Smooth muscle cell (in vitro differentiated cells): Measurements from ENCODE around the gene LMX1B. TPM values are rescaled to one million over a fixed set of nuclear protein-coding genes. Genes with fewer than 3 reads are reported as not detected.
A peak's percentile ranks its signal among the peaks of the same experiment; 100 is the strongest.

Source experiments
- DNase-seq: peaks from one replicate; lab custom pipeline; 2025; ENCODE audit not compliant: unreplicated experiment; lab: John Stamatoyannopoulos, UW
- H2AFZ ChIP-seq: fragments of 200-600 bp; sonication (generic); 2 replicates; pipeline ENCODE4 v1.6.0; 2016; ENCODE audit warnings: antibody characterized with exemption, low read depth, mild to moderate bottlenecking
- H3F3A ChIP-seq: fragments of 200-600 bp; sonication (generic); 2 replicates; pipeline ENCODE4 v1.6.0; 2017; ENCODE audit warnings: antibody characterized with exemption, low read depth
- H3K27ac ChIP-seq: fragments of 200-600 bp; sonication (generic); 2 replicates; pipeline ENCODE4 v1.5.1; 2016; ENCODE audit warnings: low read depth, mild to moderate bottlenecking
- H3K27me3 ChIP-seq: fragments of 200-600 bp; sonication (generic); 2 replicates; pipeline ENCODE4 v1.6.1; 2016; ENCODE audit warnings: low read depth, mild to moderate bottlenecking
- H3K36me3 ChIP-seq: fragments of 200-600 bp; sonication (generic); 2 replicates; pipeline ENCODE4 v1.5.1; 2016; ENCODE audit warnings: low read depth
- H3K4me1 ChIP-seq: fragments of 200-600 bp; sonication (generic); 2 replicates; pipeline ENCODE4 v1.5.1; 2016; ENCODE audit warnings: low read depth
- H3K4me2 ChIP-seq: fragments of 200-600 bp; sonication (generic); 2 replicates; pipeline ENCODE4 v1.6.0; 2016; ENCODE audit warnings: mild to moderate bottlenecking
- H3K4me3 ChIP-seq: fragments of 200-600 bp; sonication (generic); 2 replicates; pipeline ENCODE4 v1.5.1; 2016; ENCODE audit warnings: mild to moderate bottlenecking
- H3K79me2 ChIP-seq: fragments of 200-600 bp; sonication (generic); 2 replicates; pipeline ENCODE4 v1.6.0; 2016; ENCODE audit warnings: low read depth, mild to moderate bottlenecking
- H3K9ac ChIP-seq: fragments of 200-600 bp; sonication (generic); 2 replicates; pipeline ENCODE4 v1.6.0; 2016; ENCODE audit warnings: low read depth
- H3K9me3 ChIP-seq: fragments of 200-600 bp; sonication (generic); replicated peaks from 2 replicates; pipeline ENCODE4 v1.5.1; 2016; ENCODE audit warnings: low read depth
- H4K20me1 ChIP-seq: fragments of 200-600 bp; sonication (generic); 2 replicates; pipeline ENCODE4 v1.6.0; 2016; ENCODE audit warnings: low read depth
- CTCF ChIP-seq: fragments of 200-600 bp; sonication (generic); IDR thresholded peaks from 2 replicates; pipeline ENCODE4 v1.5.1; 2017; ENCODE audit warnings: borderline replicate concordance, mild to moderate bottlenecking, antibody characterized with exemption; ENCODE audit not compliant: insufficient read depth, poor library complexity, severe bottlenecking
- WGBS: methylation state at CpG from one replicate; pipeline ENCODE4 v1.1.7; 2016; ENCODE audit warnings: low lambda C conversion rate; 5-methylcytosine and 5-hydroxymethylcytosine counted together
- polyA plus RNA-seq: library from polyadenylated mRNA; unstranded; fragments of >200 nt; fragmentation: Nextera tagmentation; extraction: Ambion mirVana; gene quantifications from 2 replicates; pipeline ENCODE4 v1.2.1, GENCODE V29; 2016
- total RNA-seq: library from RNA; depleted of rRNA; stranded (reverse); fragments of >200 nt; gene quantifications from 2 replicates; pipeline ENCODE4 v1.2.3, GENCODE V29; 2014

The LMX1B gene
- total and polyA plus RNA-seq, 2 experiments from 2014 or later, result not detected

GRCh38 chr9:126614088-126614454 is 343 bp downstream of the LMX1B start:
- Histone ChIP-seq H3K79me2 (no peaks in the 10 kb centered on the region), H3K27me3 (peaks cover 93% of the 10 kb centered on the region)

GRCh38 chr9:126614455-126615244 is 922 bp downstream of the LMX1B start:
- DNase-seq, result no peak
- Histone ChIP-seq H4K20me1 (no peaks in the 10 kb centered on the region), H3K27me3 (peaks cover 93% of the 10 kb centered on the region), H3K4me1 (peaks cover 18% of the 10 kb centered on the region), H3K36me3 (no peaks in the 10 kb centered on the region), H3K79me2 (no peaks in the 10 kb centered on the region), H3K9me3 (no peaks in the 10 kb centered on the region), H3K4me2 (peak overlapping the region; percentile 36), H3K4me3 (no peak overlapping the region), H3F3A (no peaks in the 10 kb centered on the region), H3K27ac (no peak overlapping the region), H2AFZ (no peak overlapping the region), H3K9ac (no peak overlapping the region)
- TF ChIP-seq CTCF, result no peak
- WGBS, result 4% methylated on average over 64 of the region's 65 CpGs

More at GRCh38 chr9:126614088-126614454, 343 bp downstream of the LMX1B start:
- no peak for TF ChIP-seq CTCF
- Histone ChIP-seq H3K27ac (no peak overlapping the region), H2AFZ (no peak overlapping the region), H3K36me3 (no peaks in the 10 kb centered on the region), H4K20me1 (no peaks in the 10 kb centered on the region), H3K4me2 (no peak overlapping the region), H3F3A (no peaks in the 10 kb centered on the region), H3K4me3 (no peak overlapping the region), H3K4me1 (peaks cover 18% of the 10 kb centered on the region), H3K9ac (no peak overlapping the region), H3K9me3 (no peaks in the 10 kb centered on the region)
- 4% methylated on average over 47 of the region's 64 CpGs for WGBS
- no peak for DNase-seq

- no peak overlapping the region for H3K9ac ChIP-seq
- no peak overlapping the region for H3K4me3 ChIP-seq
- no peak for DNase-seq
- H3K36me3 ChIP-seq, result no peaks in the 10 kb centered on the region
- peaks cover 18% of the 10 kb centered on the region for H3K4me1 ChIP-seq
- H4K20me1 ChIP-seq, result no peaks in the 10 kb centered on the region
- peaks cover 93% of the 10 kb centered on the region for H3K27me3 ChIP-seq
- H3K27ac ChIP-seq, result no peak overlapping the region
- H2AFZ ChIP-seq, result no peak overlapping the region
- H3F3A ChIP-seq, result no peaks in the 10 kb centered on the region
- H3K9me3 ChIP-seq, result no peaks in the 10 kb centered on the region
- WGBS, result 4% methylated on average over 48 of the region's 62 CpGs
- no peaks in the 10 kb centered on the region for H3K79me2 ChIP-seq
- peak overlapping the region; percentile 36 for H3K4me2 ChIP-seq
- no peak for TF ChIP-seq CTCF
These were observed 1.6 kb downstream of the LMX1B start for GRCh38 chr9:126615245-126615790.
